ENCODE measurements around the gene BRSK2.

The BRSK2 gene

DNA sequence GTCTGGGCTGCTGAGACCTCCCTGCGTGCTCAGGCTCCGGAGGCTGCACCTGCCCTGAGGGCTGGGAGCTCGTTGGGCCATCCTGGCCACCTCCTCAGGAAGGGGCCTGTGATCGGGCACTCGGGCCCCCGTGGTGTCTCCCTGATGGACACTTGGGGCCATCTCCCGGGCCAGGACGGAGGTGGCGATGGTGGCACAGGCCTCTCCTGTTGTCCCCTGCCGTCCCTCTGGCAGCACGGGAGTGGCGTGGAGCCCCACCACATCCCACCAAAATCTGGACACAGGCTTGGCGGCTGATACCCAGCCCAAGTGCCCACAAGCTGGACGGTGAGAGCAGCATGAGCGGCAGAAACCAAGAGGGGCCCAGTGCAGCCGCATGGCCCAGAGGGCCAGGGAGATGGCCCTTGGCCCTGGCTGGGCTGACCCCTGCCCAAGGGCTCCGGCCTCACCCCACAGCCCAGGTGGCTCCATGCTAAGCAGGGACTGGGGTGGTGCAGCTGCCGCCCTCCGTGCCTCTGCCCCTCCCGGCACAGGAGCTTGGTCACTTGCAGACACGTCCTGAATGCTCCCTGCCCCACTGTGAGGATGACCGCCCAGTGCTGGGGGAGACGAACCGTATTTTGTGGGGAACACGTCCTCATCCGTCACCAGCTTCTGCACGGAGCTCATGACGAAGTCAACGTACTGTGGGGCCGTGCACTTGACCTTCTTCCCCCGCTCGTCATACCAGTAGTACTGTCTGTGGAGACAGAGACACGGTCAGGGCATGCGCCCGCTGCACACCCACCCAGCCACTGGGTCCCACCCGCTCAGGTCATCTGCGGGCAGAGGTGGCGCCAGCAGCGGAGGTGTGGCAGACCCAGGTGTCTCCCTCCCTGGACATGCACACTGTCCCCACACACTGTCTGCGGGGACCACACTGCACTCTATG, 81.2 kb downstream of the BRSK2 start:
- no peak for DNase-seq

DNA sequence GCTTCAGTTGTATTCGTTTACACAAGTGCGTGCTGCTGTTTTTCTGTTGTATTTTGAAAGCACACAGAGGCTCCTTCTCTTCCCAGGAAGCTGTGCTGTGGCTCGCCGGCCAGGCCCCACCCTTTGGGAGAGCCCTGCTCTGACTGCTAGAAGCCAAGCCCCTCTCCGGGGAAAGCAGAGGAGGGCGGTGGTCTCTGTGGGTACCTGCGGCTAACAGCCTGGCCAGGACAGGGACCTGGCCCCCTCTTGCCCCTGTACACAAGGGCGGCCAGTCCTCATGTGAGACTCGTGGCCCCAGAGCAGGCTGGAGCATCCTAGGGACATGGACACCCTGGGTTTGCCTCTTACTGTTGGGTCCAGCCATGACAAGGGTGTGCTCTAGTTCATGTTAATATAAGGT, 82.0 kb downstream of the BRSK2 start:
- DNase-seq, result no peak

DNA sequence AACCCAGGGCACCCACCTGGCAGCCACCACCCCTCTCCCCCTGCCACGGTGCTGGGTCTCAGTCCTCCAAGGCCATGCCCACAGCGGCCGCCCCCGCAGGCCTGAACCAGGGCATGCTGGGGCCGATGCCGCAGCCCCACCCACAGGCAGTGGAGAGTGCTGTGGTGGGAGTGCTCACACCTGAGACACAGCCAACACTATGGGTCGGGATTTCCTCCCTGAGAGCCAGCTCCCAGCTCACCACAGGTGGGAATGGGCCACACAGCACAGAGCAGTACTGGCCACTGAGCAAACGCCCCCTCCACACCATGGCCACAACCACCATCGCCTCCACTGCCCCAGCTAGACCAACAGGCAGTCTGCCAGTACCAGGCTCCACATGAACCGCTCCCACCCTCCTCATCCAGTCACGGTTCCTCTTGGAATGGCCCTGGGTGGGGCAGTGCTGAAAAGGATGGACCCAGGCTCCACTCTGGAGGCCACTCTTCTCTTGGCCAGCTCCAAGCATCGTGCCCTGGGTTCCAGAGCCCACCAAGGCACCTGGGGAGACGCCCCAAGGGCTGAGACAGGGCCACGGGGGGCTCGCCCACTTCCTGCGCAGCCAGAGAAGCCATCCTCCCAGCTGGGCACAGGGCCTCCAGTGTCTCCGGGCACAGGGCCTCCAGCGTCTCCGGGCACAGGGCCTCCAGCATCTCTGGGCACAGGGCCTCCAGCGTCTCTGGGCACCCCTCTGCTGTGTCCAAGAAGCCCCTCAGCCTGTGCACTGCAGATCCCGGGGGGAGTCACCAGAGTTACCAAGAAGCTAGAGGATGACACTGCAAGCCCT, 82.7 kb downstream of the BRSK2 start:
- peak; percentile 0 for DNase-seq

DNA sequence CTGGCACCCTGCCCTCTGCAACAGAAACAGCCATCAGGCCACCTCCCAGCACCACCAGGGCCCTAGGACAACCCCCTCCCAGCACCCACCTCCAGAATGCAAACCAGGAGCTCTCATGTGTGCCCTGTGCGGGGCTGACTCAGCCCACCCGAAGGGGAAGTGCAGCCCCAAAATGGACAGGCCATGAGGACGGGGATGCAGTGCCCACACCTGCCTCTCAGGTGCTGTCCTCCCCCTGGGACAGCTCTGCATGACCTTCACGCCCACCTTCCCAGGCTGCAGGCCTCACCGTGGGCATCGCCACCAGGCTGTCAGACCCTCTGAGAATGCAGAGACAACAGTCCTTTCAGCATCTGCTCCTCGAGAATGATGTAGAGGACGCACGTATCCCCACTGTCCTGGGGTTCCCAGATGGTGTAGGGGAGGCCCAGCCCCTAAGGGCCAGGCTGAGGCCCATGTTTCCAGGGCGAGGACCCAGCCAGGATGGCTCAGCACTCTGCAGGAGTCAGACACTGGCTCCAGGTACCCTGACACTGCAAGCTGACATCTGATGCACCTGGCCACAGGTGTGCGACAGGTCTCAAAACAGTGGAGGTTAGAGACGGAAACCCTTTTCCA, 83.4 kb downstream of the BRSK2 start:
- peak; percentile 0 for DNase-seq

DNA sequence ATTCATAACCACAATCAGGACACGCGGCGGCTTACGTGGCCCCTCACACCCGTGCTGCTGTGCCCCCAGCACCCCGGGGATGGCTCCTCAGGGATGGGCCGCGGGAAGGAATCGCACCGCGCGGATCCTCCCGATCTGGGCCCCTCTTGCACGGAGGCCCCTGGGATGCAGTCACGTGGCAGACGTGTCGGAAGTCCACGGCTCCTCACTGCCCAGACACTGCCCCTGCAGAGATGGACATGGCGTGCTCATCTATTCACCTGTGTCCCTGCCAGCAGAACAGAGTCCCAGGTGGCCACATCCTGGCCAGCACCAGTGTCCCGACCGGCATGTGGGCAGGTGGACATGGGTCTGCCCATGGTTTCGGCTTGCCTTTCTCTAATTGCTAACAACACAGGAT, 84.1 kb downstream of the BRSK2 start:
- peak; percentile 0 for DNase-seq

DNA sequence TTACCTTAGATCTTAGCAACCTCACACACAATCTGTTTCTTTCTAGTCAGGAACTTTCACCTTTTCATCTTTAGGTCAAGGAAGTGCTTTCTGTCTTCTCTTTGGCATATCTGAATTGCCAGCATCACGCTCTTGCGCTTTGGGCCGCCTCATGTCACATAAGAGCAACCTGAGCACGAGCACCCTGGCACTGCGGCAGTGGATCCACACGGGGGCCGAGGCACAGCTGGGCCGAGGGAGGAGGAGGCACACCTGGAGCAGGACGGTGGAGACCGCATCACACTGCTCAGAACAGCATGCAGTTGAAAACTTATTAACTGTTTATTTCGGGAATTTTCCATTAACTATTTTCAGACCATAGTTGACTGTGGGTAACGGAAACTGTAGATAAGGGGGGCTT, 86.1 kb downstream of the BRSK2 start:
- no peak for DNase-seq

DNA sequence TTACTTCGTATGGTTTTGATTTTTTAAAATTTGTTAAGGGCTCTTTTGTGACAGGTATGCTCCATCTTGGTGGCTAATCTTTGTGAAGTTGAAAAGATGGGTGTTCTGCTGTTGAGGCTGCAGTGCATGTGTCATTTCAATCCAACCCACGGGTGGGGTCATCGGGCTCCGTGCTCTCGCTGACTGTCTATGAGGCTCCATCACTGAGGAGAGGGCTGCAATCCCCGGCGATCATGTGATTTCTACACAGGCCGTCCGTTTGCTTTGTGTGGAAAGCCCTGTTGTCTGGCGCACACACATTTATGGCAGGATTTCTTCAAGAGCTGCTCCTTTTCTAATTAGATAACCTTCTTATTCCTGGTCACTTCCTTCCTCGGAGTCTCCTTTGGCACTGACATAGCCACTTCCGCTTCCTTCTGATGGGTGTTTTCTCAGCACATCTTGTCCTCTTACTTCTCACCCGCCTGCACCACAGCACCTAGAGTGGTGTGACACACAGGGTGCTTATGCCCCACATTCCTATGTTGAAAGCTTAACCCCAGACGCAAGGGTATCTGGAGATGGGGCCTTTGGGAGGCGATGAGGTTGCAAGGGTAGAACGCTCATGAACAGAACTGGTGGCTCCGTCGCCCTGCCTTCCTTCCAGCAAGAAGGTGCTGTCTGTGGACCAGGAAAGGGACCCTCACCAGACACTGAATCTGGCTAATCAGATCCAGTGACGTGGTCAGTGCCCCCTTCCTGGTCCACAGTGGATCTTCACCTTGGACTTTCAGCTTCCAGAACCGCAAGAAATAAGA, 87.4 kb downstream of the BRSK2 start:
- DNase-seq, result peak; percentile 0

DNA sequence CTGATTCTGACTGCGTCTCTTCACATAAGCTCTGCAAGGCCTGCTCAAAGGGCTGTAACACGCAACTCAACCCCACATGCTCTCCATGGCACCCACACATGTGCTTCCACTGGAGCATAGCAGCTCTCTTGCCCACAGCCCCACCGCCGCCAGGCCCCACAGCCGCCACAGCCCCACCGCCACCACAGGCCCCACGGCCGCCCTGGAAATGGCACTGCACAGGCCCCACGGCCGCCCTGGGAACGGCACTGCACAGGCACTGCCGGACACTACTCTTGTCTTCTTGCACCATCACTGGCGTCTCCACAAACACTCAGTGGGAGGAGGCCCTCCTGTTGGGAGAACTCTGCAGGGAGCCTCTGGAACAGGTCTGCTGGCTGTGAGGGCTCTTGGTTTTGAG, 88.3 kb downstream of the BRSK2 start:
- DNase-seq, result peak; percentile 0

DNA sequence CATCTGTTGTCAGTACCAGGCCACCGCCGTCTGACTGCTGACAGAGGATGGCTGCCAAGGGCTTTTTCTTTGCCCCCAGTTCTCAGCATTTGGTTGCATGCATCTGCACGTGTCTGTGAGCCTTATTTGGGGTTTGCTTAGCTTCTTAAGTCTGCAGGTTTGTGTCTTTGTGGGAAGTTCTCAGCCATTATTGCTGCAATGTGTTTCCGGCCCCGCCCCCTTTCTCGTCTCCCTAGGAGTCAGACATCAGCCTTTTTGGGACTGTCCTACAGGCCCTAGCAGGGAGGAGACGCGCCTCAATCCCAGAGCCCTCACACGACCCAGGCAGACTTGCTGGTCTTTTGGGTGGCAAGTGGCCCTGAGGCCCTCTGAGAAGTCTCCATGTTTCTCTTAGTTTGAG, 88.8 kb downstream of the BRSK2 start:
- no peak for DNase-seq

DNA sequence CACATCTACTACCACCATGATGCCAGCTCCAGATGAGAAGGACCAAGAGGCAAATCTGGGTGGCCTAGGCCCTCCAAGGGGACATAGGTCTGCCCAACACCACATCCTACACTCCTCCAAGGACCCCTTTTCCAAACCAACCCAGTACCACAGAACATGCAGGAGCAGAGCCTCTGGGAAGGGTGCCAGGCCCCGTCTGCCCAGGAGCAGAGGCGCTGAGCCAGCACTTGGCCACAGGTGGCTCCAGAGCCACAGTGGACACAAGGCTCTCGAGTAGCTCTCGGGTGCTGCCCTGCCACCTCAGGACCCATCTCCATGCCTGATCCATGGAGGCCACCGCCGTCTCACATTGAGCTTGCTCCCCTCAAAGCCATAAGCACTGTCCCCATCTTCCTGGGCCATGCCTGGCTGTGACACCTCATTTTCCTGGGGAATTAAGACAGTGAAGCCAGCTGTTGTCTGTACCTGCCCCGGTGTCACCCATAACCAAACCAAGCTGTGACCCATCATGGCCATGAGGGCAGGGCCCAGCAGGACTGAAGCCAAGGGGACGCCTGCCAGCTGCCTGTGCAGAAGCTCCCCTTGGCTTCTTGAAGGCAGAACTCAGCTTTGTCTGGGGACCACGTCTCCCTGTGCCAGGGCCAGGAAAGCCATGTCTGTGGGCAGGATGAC, 89.4 kb downstream of the BRSK2 start:
- DNase-seq, result no peak

DNA sequence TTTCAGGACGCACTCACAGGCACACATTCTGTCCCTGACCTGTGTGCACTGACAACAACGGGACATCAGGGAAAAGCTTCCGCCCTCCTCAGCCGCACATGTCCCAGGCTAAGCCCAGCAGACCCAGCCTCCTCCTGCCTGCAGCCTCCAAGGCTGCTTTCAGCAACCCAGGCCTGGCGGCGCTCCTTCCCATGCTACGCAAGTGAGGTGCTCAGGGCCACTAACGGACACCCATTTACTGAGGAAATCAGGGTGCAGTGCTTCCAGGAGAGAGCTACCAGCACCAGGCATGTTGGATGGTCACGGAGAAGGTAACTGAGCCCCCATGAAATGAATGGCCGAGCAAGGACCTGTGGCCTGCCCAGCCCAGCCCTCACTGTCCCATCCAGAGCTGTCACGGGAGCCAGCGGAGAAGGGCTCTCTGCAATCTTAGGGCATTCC, 90.0 kb downstream of the BRSK2 start:
- DNase-seq, result no peak

DNA sequence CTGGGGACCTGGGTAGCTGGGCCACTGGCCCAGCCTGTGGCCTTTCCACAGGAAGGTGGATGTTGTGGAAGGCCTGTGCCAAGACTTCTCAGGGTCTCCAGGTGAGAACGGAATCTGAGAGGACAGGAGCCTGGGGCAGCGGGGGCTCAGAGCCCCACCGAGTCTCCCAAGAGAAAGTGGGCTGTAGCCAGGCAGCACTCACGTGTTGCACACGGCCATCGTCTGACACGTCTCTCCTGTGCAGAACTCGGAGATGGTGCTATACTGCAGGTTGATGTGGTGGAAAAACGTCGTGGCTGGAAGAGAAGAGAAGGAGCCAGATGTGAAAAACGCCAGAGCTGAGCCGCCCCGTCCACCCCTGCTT, 90.4 kb downstream of the BRSK2 start:
- DNase-seq, result no peak

DNA sequence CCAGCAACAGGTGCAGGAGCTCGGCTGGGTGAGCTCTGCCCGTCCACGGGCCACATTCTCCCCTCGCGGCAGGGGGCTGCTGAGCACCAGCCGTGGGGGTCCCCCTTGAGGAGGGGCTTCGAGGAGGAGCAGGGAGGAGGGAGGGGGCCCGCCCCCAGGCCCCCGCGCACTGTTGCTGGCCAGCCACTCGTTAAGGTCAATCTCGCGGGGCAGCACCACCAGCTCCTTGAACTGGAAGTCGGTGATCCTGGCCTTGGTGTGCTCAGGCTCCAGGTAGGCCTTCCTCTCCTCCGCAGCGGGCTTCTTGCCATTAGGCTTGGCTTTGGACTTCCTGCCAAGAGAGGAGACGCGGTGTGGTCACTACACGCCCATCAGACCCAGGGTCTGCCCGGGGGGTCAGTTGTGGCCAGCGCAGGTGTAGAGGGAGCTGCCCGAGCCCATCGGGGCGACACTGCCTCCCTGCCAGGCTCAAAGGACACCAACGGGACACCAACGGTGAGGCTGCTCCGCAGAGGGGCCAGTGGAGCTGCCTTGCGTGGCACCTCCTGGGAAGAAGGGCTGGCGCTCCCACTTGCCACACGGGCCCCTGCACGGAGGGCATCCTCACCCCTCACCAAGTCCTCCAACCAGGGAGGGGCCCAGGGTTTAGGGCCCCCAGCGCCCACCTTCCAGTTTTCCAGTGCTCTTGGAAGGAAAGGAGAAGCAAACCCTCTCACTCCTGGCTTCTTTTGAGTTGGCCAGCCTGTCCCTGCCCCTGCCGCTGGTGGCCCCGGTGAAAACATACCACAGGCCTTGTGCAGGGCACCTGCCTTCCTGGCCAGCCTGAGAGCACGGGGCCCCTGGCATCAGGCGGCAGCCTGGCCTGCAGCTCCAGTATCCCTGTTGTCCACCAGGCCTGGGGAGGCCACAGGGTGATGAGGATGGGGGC, 91.1 kb downstream of the BRSK2 start:
- DNase-seq, result no peak

DNA sequence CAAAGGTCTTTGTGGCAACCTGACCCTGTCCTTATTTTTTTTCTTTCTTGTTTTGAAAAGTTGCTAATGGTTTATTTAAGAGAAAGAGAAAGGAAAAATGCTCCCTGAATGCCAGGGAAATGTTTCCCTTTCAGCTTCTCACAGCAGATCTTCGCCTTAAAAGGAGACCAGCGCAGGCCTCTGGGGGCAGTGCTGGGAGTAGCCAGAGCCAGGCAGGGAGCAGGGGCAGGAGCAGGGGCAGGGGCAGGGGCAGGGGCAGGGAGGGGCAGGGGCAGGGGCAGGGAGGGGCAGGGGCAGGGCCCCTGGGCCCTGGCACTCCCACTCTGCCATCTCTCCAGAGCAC, 91.7 kb downstream of the BRSK2 start:
- no peak for DNase-seq

DNA sequence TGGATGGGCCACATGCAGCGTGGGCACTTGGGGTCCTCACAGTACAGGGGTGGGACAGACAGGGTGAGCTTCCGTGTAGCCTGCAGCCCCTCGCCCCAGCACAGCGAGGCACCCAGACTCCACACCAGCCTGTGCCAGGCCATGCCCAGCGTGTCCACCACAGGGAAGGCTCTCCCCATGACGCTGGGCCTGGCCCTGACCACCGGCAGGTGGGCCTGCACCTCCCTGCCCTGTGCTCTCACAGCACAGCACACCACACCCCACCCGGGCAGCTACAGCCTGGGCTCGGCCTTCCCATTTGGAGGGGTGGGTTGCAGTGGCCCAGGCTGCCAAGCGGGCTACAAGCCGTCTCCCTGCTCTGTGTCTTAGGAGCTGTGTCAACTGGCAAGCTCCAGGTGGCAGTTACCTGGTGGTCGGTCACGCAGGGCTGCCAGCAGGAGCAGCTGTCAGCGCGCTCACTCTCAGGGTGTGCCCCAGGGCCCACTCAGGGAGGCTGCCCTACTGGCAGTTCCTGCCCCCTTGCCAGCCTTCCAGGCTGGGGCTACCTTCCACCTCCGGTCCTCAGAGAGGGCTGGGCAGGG, 92.2 kb downstream of the BRSK2 start:
- no peak for DNase-seq

DNA sequence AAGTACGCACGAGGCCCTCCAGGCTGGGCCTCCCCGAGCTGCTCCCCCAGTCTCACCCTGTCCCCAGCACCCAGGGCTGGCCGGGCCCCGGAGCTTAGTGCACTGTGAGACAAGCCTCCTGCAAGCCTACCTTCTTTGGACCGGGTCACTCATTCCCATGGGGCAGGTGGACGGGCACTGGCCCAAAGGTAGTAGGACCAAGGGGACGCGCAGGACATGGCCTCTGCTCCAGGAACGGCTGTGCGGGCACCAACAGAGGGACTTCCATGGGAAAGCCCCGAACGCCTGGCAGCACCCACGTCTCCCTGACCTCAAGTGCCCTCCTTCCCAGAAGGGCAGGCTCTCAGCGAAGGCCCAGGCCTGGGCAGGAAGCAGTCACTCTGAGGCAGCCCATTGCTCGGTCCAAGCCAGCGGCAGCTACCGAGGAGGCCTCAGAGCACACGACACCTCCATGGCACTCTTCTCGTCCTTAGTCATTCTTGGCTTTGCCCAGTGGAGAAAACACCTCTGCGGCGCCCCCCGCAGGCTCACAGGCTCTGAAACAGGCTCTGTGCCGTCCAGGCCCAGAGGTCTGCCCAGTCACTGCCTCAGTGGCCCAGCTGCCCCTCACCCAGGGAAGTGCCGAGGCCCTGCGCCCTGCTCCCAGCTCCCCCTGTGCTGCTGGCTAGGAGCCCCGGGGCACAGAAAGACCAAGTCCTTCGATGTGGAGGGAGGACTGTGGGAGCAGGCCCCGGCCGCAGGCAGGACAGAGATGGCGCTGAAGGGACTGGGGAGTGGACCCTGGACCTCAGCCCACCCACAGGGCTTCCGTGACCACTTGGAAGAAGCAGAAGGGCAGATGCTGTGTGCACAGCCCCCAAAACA, 93.1 kb downstream of the BRSK2 start:
- peak; percentile 2 for DNase-seq

DNA sequence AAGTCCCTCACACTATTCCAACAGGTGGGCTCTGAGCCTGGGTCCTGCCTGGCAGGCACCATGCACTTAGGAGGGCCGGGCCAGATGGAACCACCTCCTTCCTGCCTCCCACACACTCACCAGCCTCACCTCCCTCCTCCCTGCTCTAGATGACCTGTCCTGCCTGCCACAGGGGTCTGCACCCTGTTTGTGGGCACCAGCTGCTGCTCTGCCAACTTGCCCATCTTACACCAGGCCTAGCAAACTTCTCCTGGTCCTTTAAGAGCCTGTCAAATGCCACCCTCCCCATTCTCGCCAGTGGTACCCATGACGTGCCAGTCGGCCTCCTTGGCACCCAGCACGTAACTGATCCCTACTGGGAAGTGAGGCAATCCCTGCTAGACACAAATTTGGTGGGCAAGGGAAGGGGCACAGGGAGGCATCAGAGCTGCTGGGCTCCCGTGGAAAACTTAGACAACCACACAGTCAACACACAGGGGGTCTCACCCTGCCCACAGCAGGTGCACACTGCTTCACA, 93.8 kb downstream of the BRSK2 start:
- peak; percentile 0 for DNase-seq

DNA sequence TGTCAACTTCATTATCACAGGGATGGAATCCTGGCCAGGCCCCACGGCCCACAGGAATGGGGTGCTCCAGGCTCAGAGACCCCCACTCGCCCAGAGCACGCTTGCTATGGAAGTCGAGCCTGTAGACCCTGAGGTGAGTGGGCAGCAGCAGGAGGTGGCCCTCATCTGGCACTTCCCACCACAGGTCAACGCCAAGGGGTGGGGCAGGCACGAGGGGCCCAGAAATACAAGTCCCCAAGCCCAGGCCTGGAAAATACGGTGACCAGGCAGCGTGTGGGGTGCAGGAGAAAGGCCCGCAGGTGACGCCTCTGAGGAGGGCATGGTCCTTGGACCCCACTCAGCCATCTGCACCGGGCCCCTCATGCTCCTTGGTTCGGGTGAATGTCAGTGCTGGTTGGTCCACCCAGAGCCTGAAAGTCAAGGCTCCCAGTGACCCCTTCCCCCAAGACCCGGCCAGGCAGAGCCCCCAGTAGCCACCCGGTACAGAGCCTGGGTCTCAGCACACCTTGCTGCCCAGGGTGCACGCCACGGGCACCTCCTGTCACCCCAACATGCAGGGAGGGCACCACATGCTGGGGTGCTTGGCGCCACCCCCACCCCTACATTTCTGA, 94.4 kb downstream of the BRSK2 start:
- no peak for DNase-seq
